Bronchial epithelial cell (primary cell): ENCODE results near the gene THBS3. TPM values are rescaled to one million over a fixed set of nuclear protein-coding genes. Genes with fewer than 3 reads are reported as not detected.
"Not testable (repeated sequence)": the region's sequence is repeated elsewhere in the genome, so short reads cannot be mapped to it uniquely, and the experiment has no call there.

ENCODE experiments used
- DNase-seq: peaks from one replicate; pipeline ENCODE4 v3.0.0-alpha.2; 2010; ENCODE audit warnings: low read depth
- FAIRE-seq: peaks from 2 replicates; lab custom pipeline; 2011; peaks lifted over from hg19 to GRCh38; lab: Jason Lieb, UNC
- H3K27me3 ChIP-seq: 2 replicates; pipeline ENCODE4 v1.5.1; 2011; ENCODE audit warnings: low read length; ENCODE audit not compliant: control insufficient read depth, insufficient read depth
- H3K36me3 ChIP-seq: 2 replicates; pipeline ENCODE4 v1.5.1; 2011; ENCODE audit warnings: low read length; ENCODE audit not compliant: control insufficient read depth, insufficient read depth
- H3K4me3 ChIP-seq: 2 replicates; pipeline ENCODE4 v1.5.1; 2011; ENCODE audit warnings: mild to moderate bottlenecking, low read depth, low read length, control low read depth
- CTCF ChIP-seq: IDR thresholded peaks from 2 replicates; pipeline ENCODE4 v1.5.1; 2011; ENCODE audit warnings: mild to moderate bottlenecking, moderate library complexity, low read length, control low read depth, inconsistent platforms; ENCODE audit not compliant: insufficient read depth, severe bottlenecking
- total RNA-seq: library from RNA; depleted of rRNA; stranded (reverse); fragments of >200 nt; gene quantifications from 2 replicates; pipeline ENCODE4 v1.2.1, GENCODE V29; 2014

Gene THBS3
- total RNA-seq, 1 donor from 2014 or later = 16.3 TPM

- DNase-seq = peak; percentile 77
- Histone ChIP-seq H3K4me3 (peak overlapping the region; percentile 21), H3K36me3 (peaks cover 4% of the 10 kb centered on the region), H3K27me3 (no peaks in the 10 kb centered on the region)
- FAIRE-seq = no peak
- TF ChIP-seq CTCF = no peak
Observed at GRCh38 chr1:155241069-155241679, 33.5 kb upstream of the THBS3 start.

- Histone ChIP-seq H3K36me3 (peaks cover 4% of the 10 kb centered on the region), H3K27me3 (no peaks in the 10 kb centered on the region), H3K4me3 (no peak overlapping the region)
- no peak for TF ChIP-seq CTCF
- DNase-seq = peak; percentile 39
- FAIRE-seq = no peak
Observed at GRCh38 chr1:155236451-155236850, 28.8 kb upstream of the THBS3 start.

- peak; percentile 58 for FAIRE-seq
- not testable (repeated sequence) for H3K27me3 ChIP-seq, H3K4me3 ChIP-seq, DNase-seq, H3K36me3 ChIP-seq
Observed at GRCh38 chr1:155235375-155235774, 27.7 kb upstream of the THBS3 start.

- H3K27me3 ChIP-seq, H3K36me3 ChIP-seq, H3K4me3 ChIP-seq, FAIRE-seq, DNase-seq: not testable (repeated sequence)
Observed at GRCh38 chr1:155233502-155233901, 25.8 kb upstream of the THBS3 start.

- not testable (repeated sequence) for H3K4me3 ChIP-seq, H3K36me3 ChIP-seq, FAIRE-seq, DNase-seq, H3K27me3 ChIP-seq
Observed at GRCh38 chr1:155232001-155232978, 24.6 kb upstream of the THBS3 start.

- H3K36me3 ChIP-seq, H3K4me3 ChIP-seq, DNase-seq, H3K27me3 ChIP-seq: not testable (repeated sequence)
- peak; percentile 13 for FAIRE-seq
Observed at GRCh38 chr1:155231302-155231701, 23.6 kb upstream of the THBS3 start.

- Histone ChIP-seq H3K4me3 (peak overlapping the region; percentile 55), H3K27me3 (no peaks in the 10 kb centered on the region), H3K36me3 (no peaks in the 10 kb centered on the region)
- TF ChIP-seq CTCF = no peak
- DNase-seq = no peak
- FAIRE-seq = no peak
Observed at GRCh38 chr1:155228096-155228427, 20.4 kb upstream of the THBS3 start.
